ENCODE results near the gene MAST4. TPM values are rescaled to one million over a fixed set of nuclear protein-coding genes. Genes with fewer than 3 reads are reported as not detected.

The MAST4 gene
- total RNA-seq, 2 experiments from 2014 or later: 1.3 to 21.9 TPM

- no peaks in the 10 kb centered on the region for H3K79me2 ChIP-seq (ENCODE audit: insufficient read depth, low read depth, low read length)
- H3K4me2 ChIP-seq (ENCODE audit: low read length): no peak overlapping the region
- DNase-seq (ENCODE audit: low spot score): no peak
- TF ChIP-seq EZH2phosphoT487 (IDR thresholded peaks at IDR 0.05; ENCODE audit: borderline replicate concordance, low read depth, low read length): no peak
- H3K9me2 ChIP-seq (ENCODE audit: insufficient read depth, low read length): no peaks in the 10 kb centered on the region
- H4K20me1 ChIP-seq (ENCODE audit: insufficient read depth, low read length): no peaks in the 10 kb centered on the region
- H3K36me3 ChIP-seq (ENCODE audit: insufficient read depth, low read length): no peaks in the 10 kb centered on the region
- intact Hi-C loops (cut with micrococcal nuclease; ENCODE audit: unreplicated experiment): no loop called here
- BruUV-seq (replicated peaks): no TSS peak
- peaks cover 5% of the 10 kb centered on the region for H3K4me1 ChIP-seq (ENCODE audit: insufficient read depth, low read length, poor library complexity, severe bottlenecking)
- POLR2A ChIA-PET: interaction anchor here (0.5 to 0.6 kb wide), 3 partner anchors 9 to 270 kb away, joined by 3 to 9 read pairs (median 4); no protein-coding TSS in a partner anchor
- CTCF ChIA-PET (ENCODE audit: unreplicated experiment): no interaction called here
- no peak overlapping the region for H2AFZ ChIP-seq (ENCODE audit: low read length)
- H3K27ac ChIP-seq (ENCODE audit: low read depth, low read length, poor library complexity, severe bottlenecking): no peak overlapping the region
- H3K9me3 ChIP-seq (ENCODE audit: low read length): no peaks in the 10 kb centered on the region
- H3K4me3 ChIP-seq (ENCODE audit: low read depth, low read length, poor library complexity, severe bottlenecking): no peak overlapping the region
Observed at GRCh38 chr5:66923922-66924321, 327.7 kb downstream of the MAST4 start.

- Histone ChIP-seq H3K36me3 (ENCODE audit: insufficient read depth, low read length) (no peaks in the 10 kb centered on the region), H2AFZ (ENCODE audit: low read length) (no peak overlapping the region), H3K4me1 (ENCODE audit: insufficient read depth, low read length, poor library complexity, severe bottlenecking) (peaks cover 23% of the 10 kb centered on the region), H3K4me2 (ENCODE audit: low read length) (peak overlapping the region; percentile 28; the same call in 1 of the 2 replicates), H3K79me2 (ENCODE audit: insufficient read depth, low read depth, low read length) (no peaks in the 10 kb centered on the region), H3K9me2 (ENCODE audit: insufficient read depth, low read length) (no peaks in the 10 kb centered on the region), H3K4me3 (ENCODE audit: low read depth, low read length, poor library complexity, severe bottlenecking) (no peak overlapping the region), H3K9me3 (ENCODE audit: low read length) (no peaks in the 10 kb centered on the region), H3K27ac (ENCODE audit: low read depth, low read length, poor library complexity, severe bottlenecking) (no peak overlapping the region), H4K20me1 (ENCODE audit: insufficient read depth, low read length) (no peaks in the 10 kb centered on the region)
- no TSS peak for BruUV-seq (replicated peaks)
- TF ChIP-seq EZH2phosphoT487 (IDR thresholded peaks at IDR 0.05; ENCODE audit: borderline replicate concordance, low read depth, low read length) (no peak), CTCF (conservative IDR thresholded peaks at IDR 0.05; ENCODE audit: low read length) (no peak)
- intact Hi-C loops (cut with micrococcal nuclease; ENCODE audit: unreplicated experiment): no loop called here
- CTCF ChIA-PET (ENCODE audit: unreplicated experiment): no interaction called here
- DNase-seq (ENCODE audit: low spot score): no peak
- POLR2A ChIA-PET: interaction anchor here (1.0 to 1.3 kb wide), 3 partner anchors 9 to 54 kb away, joined by 3 to 10 read pairs (median 3); no protein-coding TSS in a partner anchor
Observed at GRCh38 chr5:66927140-66927539, 330.9 kb downstream of the MAST4 start.

- POLR2A ChIA-PET: interaction anchor here (0.5 to 2.0 kb wide), 9 partner anchors 10 to 547 kb away, joined by 3 to 8 read pairs (median 4); no protein-coding TSS in a partner anchor
- intact Hi-C loops (cut with micrococcal nuclease; ENCODE audit: unreplicated experiment): no loop called here
Observed at GRCh38 chr5:66929281-66929680, 333.1 kb downstream of the MAST4 start.

More at GRCh38 chr5:66929281-66929680, 333.1 kb downstream of the MAST4 start:
- CTCF ChIA-PET (ENCODE audit: unreplicated experiment): no interaction called here
- Histone ChIP-seq H3K9me2 (ENCODE audit: insufficient read depth, low read length) (no peaks in the 10 kb centered on the region), H3K27ac (ENCODE audit: low read depth, low read length, poor library complexity, severe bottlenecking) (no peak overlapping the region), H3K79me2 (ENCODE audit: insufficient read depth, low read depth, low read length) (no peaks in the 10 kb centered on the region), H3K9me3 (ENCODE audit: low read length) (no peaks in the 10 kb centered on the region), H3K36me3 (ENCODE audit: insufficient read depth, low read length) (no peaks in the 10 kb centered on the region), H3K4me2 (ENCODE audit: low read length) (peak overlapping the region; percentile 45), H3K4me3 (ENCODE audit: low read depth, low read length, poor library complexity, severe bottlenecking) (no peak overlapping the region), H2AFZ (ENCODE audit: low read length) (no peak overlapping the region), H3K4me1 (ENCODE audit: insufficient read depth, low read length, poor library complexity, severe bottlenecking) (peaks cover 23% of the 10 kb centered on the region), H4K20me1 (ENCODE audit: insufficient read depth, low read length) (no peaks in the 10 kb centered on the region)
- no peak for DNase-seq (ENCODE audit: low spot score)
- TF ChIP-seq EZH2phosphoT487 (IDR thresholded peaks at IDR 0.05; ENCODE audit: borderline replicate concordance, low read depth, low read length): no peak
- TF ChIP-seq CTCF (conservative IDR thresholded peaks at IDR 0.05; ENCODE audit: low read length): no peak
- no TSS peak for BruUV-seq (replicated peaks)
